Measurements from ENCODE around the gene OR4M1.
"Not testable (repeated sequence)": the region's sequence is repeated elsewhere in the genome, so short reads cannot be mapped to it uniquely, and the experiment has no call there.

The OR4M1 gene

GRCh38 chr14:19773204-19773603 lies at the start of gene OR4M1:
Gene OR4M1 (plus strand): TSS chr14:19773504. CDS start chr14:19780323, 6,819 bp downstream.
- not testable (repeated sequence) for DNase-seq

GRCh38 chr14:19729359-19729758 lies 43.9 kb upstream of the OR4M1 start:
- no peak for DNase-seq

GRCh38 chr14:19729763-19730162 lies 43.5 kb upstream of the OR4M1 start:
- no peak for DNase-seq

GRCh38 chr14:19733893-19734292 lies 39.4 kb upstream of the OR4M1 start:
- DNase-seq: not testable (repeated sequence)

- no peak for DNase-seq
Observed at GRCh38 chr14:19743256-19743655, 30.0 kb upstream of the OR4M1 start, which contains the start of gene OR4Q3. Gene OR4Q3 (plus strand): TSS chr14:19743571.

- DNase-seq: not testable (repeated sequence)
Observed at GRCh38 chr14:19752316-19752715, 21.0 kb upstream of the OR4M1 start.

GRCh38 chr14:19754172-19754571 lies 19.1 kb upstream of the OR4M1 start:
- DNase-seq: no peak

GRCh38 chr14:19771491-19771890 lies 1.8 kb upstream of the OR4M1 start:
- not testable (repeated sequence) for DNase-seq

GRCh38 chr14:19771895-19772430 lies 1.3 kb upstream of the OR4M1 start:
- DNase-seq: no peak

- not testable (repeated sequence) for DNase-seq
Observed at GRCh38 chr14:19772454-19772853, 850 bp upstream of the OR4M1 start.

GRCh38 chr14:19775587-19775986 lies 2.3 kb downstream of the OR4M1 start:
- no peak for DNase-seq

- not testable (repeated sequence) for DNase-seq
Observed at GRCh38 chr14:19785848-19786247, 12.5 kb downstream of the OR4M1 start.

GRCh38 chr14:19787318-19787717 lies 14.0 kb downstream of the OR4M1 start:
- not testable (repeated sequence) for DNase-seq

GRCh38 chr14:19788150-19788549 lies 14.8 kb downstream of the OR4M1 start:
- DNase-seq: not testable (repeated sequence)

GRCh38 chr14:19796520-19797108 lies 23.3 kb downstream of the OR4M1 start:
- not testable (repeated sequence) for DNase-seq

GRCh38 chr14:19799880-19800279 lies 26.6 kb downstream of the OR4M1 start:
- no peak for DNase-seq

GRCh38 chr14:19800282-19801117 lies 27.2 kb downstream of the OR4M1 start:
- DNase-seq: no peak

GRCh38 chr14:19801118-19801464 lies 27.8 kb downstream of the OR4M1 start:
- DNase-seq: no peak

GRCh38 chr14:19803470-19803869 lies 30.2 kb downstream of the OR4M1 start, which contains the start of gene OR4N2:
Gene OR4N2 (plus strand): TSS chr14:19803770. CDS start chr14:19827449, 23,679 bp downstream.
- not testable (repeated sequence) for DNase-seq

GRCh38 chr14:19813171-19813920 lies 40.0 kb downstream of the OR4M1 start:
- not testable (repeated sequence) for DNase-seq

GRCh38 chr14:19819879-19820278 lies 46.6 kb downstream of the OR4M1 start:
- not testable (repeated sequence) for DNase-seq

- not testable (repeated sequence) for DNase-seq
Observed at GRCh38 chr14:19821016-19821415, 47.7 kb downstream of the OR4M1 start.

- DNase-seq: no peak
Observed at GRCh38 chr14:19823178-19823577, 49.9 kb downstream of the OR4M1 start.
